K562 (cell line): Measurements from ENCODE around the gene USP28. TPM values are rescaled to one million over a fixed set of nuclear protein-coding genes. Genes with fewer than 3 reads are reported as not detected.
A peak's percentile ranks its signal among the peaks of the same experiment; 100 is the strongest.

Experiments
- CHD4 ChIP-seq: fragments of 200-600 bp; sonication (generic); IDR thresholded peaks from 3 replicates; pipeline ENCODE4 v1.6.1; 2012; ENCODE audit warnings: low read depth, mild to moderate bottlenecking, mixed read lengths, low read length, inconsistent platforms; ENCODE audit not compliant: insufficient read depth, insufficient replicate concordance, poor library complexity, severe bottlenecking
- JUND ChIP-seq, 2 experiments: IDR thresholded peaks; 2 replicates in 1 of 2; 3 replicates in 1 of 2; pipeline ENCODE4 v1.6.1; 2011; ENCODE audit warnings: borderline replicate concordance in 2 of 2, low read depth in 2 of 2, low read length in 2 of 2, improper control_type of control experiment in 1 of 2, missing biosample characterization in 1 of 2, missing genetic modification characterization in 1 of 2, missing genetic modification reagents in 1 of 2
- KHSRP ChIP-seq: fragments of 450-650 bp; IDR thresholded peaks from 2 replicates; pipeline ENCODE4 v1.6.1; 2017
- SLC30A9 ChIP-seq: fragments of 250-450 bp; sonication (Bioruptor Pico); IDR thresholded peaks from 2 replicates; pipeline ENCODE4 v1.8.0; 2022; ENCODE audit warnings: mild to moderate bottlenecking, moderate library complexity
- SRSF7 ChIP-seq: fragments of 200-400 bp; formaldehyde crosslinking; optimal IDR thresholded peaks from 2 replicates; pipeline ENCODE3; 2017; ENCODE audit warnings: mild to moderate bottlenecking, low read depth, low read length
- TARDBP ChIP-seq: fragments of 450-650 bp; IDR thresholded peaks from 2 replicates; pipeline ENCODE4 v1.6.1; 2016
- TSC22D4 ChIP-seq: fragments of 450-650 bp; IDR thresholded peaks from 2 replicates; pipeline ENCODE4 v1.6.1; 2016; ENCODE audit warnings: missing genetic modification characterization, missing biosample characterization, control low read depth
- ZKSCAN1 ChIP-seq: fragments of 150-350 bp; IDR thresholded peaks from 2 replicates; pipeline ENCODE4 v1.6.1; 2016; ENCODE audit warnings: low read depth, low read length
- polyA plus RNA-seq, 8 experiments: library from polyadenylated mRNA; depleted of rRNA in 4 of 8; stranded (reverse) in 5 of 8; unstranded in 3 of 8; fragments of >200 nt; fragmentation: Nextera tagmentation in 2 of 8; fragmentation: Illumina TruSeq in 1 of 8; extraction: Ambion mirVana in 2 of 8; extraction: Trizol in 1 of 8; gene quantifications; 2 replicates each; pipeline versions ENCODE4 v1.2.1 to v1.2.3, GENCODE V29; 2011 to 2014; ENCODE audit warnings: inconsistent platforms in 1 of 8, missing spikeins in 1 of 8
- small RNA-seq: library from RNA; depleted of rRNA; stranded (forward); fragments of <200 nt; gene quantifications from one replicate; pipeline ENCODE3, GENCODE V24; 2014
- total RNA-seq, 7 experiments: library from RNA; depleted of rRNA in 6 of 7; stranded (reverse); fragments of >200 nt in 6 of 7; fragmentation: Illumina TruSeq in 2 of 7; extraction: Trizol in 2 of 7; gene quantifications; 2 replicates each; pipeline versions ENCODE4 v1.2.1 to v1.2.3, GENCODE V29; 2011 to 2021; ENCODE audit warnings: low replicate concordance in 1 of 7

Gene USP28
- total and polyA plus RNA-seq, 9 of the 15 experiments (the other 6 are each of a cell fraction or from before 2014, with no cell fraction given) = 3.7 to 42.7 (median 20.3) TPM

DNA sequence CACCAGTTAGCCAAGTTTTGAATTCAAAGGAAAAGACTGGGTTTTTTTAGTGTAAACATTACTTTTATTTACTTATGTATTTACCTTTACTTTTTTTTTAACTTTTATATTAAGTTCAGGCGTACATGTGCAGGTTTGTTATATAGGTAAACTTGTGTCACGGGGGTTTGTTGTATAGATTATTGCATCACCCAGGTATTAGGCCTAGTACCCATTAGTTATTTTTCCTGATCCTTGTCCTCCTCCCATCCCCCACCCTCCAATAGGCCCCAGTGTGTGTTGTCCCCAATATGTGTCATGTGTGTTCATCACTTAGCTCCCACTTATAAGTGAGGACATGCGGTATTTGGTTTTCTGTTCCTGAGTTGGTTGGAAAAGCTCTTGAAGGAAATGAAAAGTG is 122.4 kb downstream of the USP28 start (continued):
- TF ChIP-seq SRSF7 (no peak), TARDBP (no peak), KHSRP (no peak), TSC22D4 (tag) (no peak), ZKSCAN1 (0 out of 2 replicates have a peak, but pooled peaks have one; percentile 44), JUND (IDR thresholded peaks at IDR 0.05; ENCODE audit: borderline replicate concordance, low read depth, low read length) (no peak), JUND (tag; IDR thresholded peaks at IDR 0.05; ENCODE audit: borderline replicate concordance, low read depth, low read length) (no peak), CHD4 (no peak), SLC30A9 (CRISPR knock-in tag) (no peak)
- TF ChIP-seq, all 486 proteins: peak for 3

Small RNA genes within 50 kb of the gene (small RNA-seq; reads per million reads assigned to genes)
- gene LRRC37A13P = not detected
- gene RNU6-1107P = not detected
- gene RPS29P19 = not detected

Other genes starting within 250 kb of the USP28 start
- 0.57 TPM in 1 of 2 replicates, not detected in the other for gene TMPRSS5, start 169.3 kb downstream of the USP28 start, total RNA-seq (2014; rRNA removed)
- gene TMPRSS5, start 169.3 kb downstream of the USP28 start, total RNA-seq (2014; rRNA removed; fragmentation: Illumina TruSeq; extraction: Trizol) = 0.18 TPM in 1 of 2 replicates, not detected in the other
- gene TMPRSS5, start 169.3 kb downstream of the USP28 start, total RNA-seq (2015; rRNA removed; fragmentation: Illumina TruSeq; extraction: Trizol) = 0.15 and 0.18 TPM in 2 replicates
- 0.34 and 0.49 TPM in 2 replicates for gene TMPRSS5, start 169.3 kb downstream of the USP28 start, total RNA-seq (2021)
- 0.17 and 0.24 TPM in 2 replicates for gene TMPRSS5, start 169.3 kb downstream of the USP28 start, polyA plus RNA-seq (2011; rRNA removed)
- gene TMPRSS5, start 169.3 kb downstream of the USP28 start, polyA plus RNA-seq (2014; fragmentation: Illumina TruSeq; extraction: Trizol) = 0.07 and 0.08 TPM in 2 replicates
- under 1 TPM; 0.08 to 0.10 TPM for gene TMPRSS5, start 169.3 kb downstream of the USP28 start, polyA plus RNA-seq (2014; fragmentation: Nextera tagmentation; extraction: Ambion mirVana)
- gene TMPRSS5, start 169.3 kb downstream of the USP28 start, polyA plus RNA-seq (2014; rRNA removed) = 0.27 and 0.61 TPM in 2 replicates
- 23.7 and 24.9 TPM in 2 replicates for gene ZW10, start 101.9 kb downstream of the USP28 start, total RNA-seq (2014; rRNA removed)
- gene ZW10, start 101.9 kb downstream of the USP28 start, total RNA-seq (2014; rRNA removed; fragmentation: Illumina TruSeq; extraction: Trizol) = 34.3 and 39.3 TPM in 2 replicates
- 34.6 and 37.7 TPM in 2 replicates for gene ZW10, start 101.9 kb downstream of the USP28 start, total RNA-seq (2015; rRNA removed; fragmentation: Illumina TruSeq; extraction: Trizol)
- 21.1 and 25.0 TPM in 2 replicates for gene ZW10, start 101.9 kb downstream of the USP28 start, total RNA-seq (2021)
- gene ZW10, start 101.9 kb downstream of the USP28 start, polyA plus RNA-seq (2011; rRNA removed) = 19.0 and 26.9 TPM in 2 replicates
- 27.7 and 30.8 TPM in 2 replicates for gene ZW10, start 101.9 kb downstream of the USP28 start, polyA plus RNA-seq (2014; fragmentation: Illumina TruSeq; extraction: Trizol)
- 10 to 100 TPM in 1 of 2 experiments, 1 to 10 TPM in 1; 9.4 to 17.3 TPM for gene ZW10, start 101.9 kb downstream of the USP28 start, polyA plus RNA-seq (2014; fragmentation: Nextera tagmentation; extraction: Ambion mirVana)
- gene ZW10, start 101.9 kb downstream of the USP28 start, polyA plus RNA-seq (2014; rRNA removed) = 19.6 and 21.8 TPM in 2 replicates
- not detected in 2 replicates for gene CLDN25, start 95.8 kb downstream of the USP28 start, total RNA-seq (2014; rRNA removed)
- gene CLDN25, start 95.8 kb downstream of the USP28 start, total RNA-seq (2014; rRNA removed; fragmentation: Illumina TruSeq; extraction: Trizol) = not detected in 2 replicates
- gene CLDN25, start 95.8 kb downstream of the USP28 start, total RNA-seq (2015; rRNA removed; fragmentation: Illumina TruSeq; extraction: Trizol) = not detected in 2 replicates
- not detected in 2 replicates for gene CLDN25, start 95.8 kb downstream of the USP28 start, total RNA-seq (2021)
- not detected in 2 replicates for gene CLDN25, start 95.8 kb downstream of the USP28 start, polyA plus RNA-seq (2011; rRNA removed)
- gene CLDN25, start 95.8 kb downstream of the USP28 start, polyA plus RNA-seq (2014; fragmentation: Illumina TruSeq; extraction: Trizol) = not detected in 2 replicates
- gene CLDN25, start 95.8 kb downstream of the USP28 start, polyA plus RNA-seq (2014; fragmentation: Nextera tagmentation; extraction: Ambion mirVana) = not detected
- gene CLDN25, start 95.8 kb downstream of the USP28 start, polyA plus RNA-seq (2014; rRNA removed) = not detected in 2 replicates
- not detected in 2 replicates for gene HTR3B, start 29.2 kb upstream of the USP28 start, total RNA-seq (2014; rRNA removed)
- not detected in 2 replicates for gene HTR3B, start 29.2 kb upstream of the USP28 start, total RNA-seq (2014; rRNA removed; fragmentation: Illumina TruSeq; extraction: Trizol)
- gene HTR3B, start 29.2 kb upstream of the USP28 start, total RNA-seq (2015; rRNA removed; fragmentation: Illumina TruSeq; extraction: Trizol) = not detected in 2 replicates
- gene HTR3B, start 29.2 kb upstream of the USP28 start, total RNA-seq (2021) = not detected in 2 replicates
- gene HTR3B, start 29.2 kb upstream of the USP28 start, polyA plus RNA-seq (2011; rRNA removed) = not detected in 2 replicates
- not detected in 2 replicates for gene HTR3B, start 29.2 kb upstream of the USP28 start, polyA plus RNA-seq (2014; fragmentation: Illumina TruSeq; extraction: Trizol)
- gene HTR3B, start 29.2 kb upstream of the USP28 start, polyA plus RNA-seq (2014; fragmentation: Nextera tagmentation; extraction: Ambion mirVana) = not detected
- not detected in 2 replicates for gene HTR3B, start 29.2 kb upstream of the USP28 start, polyA plus RNA-seq (2014; rRNA removed)
- not detected in 2 replicates for gene HTR3A, start 99.5 kb upstream of the USP28 start, total RNA-seq (2014; rRNA removed)
- not detected in 2 replicates for gene HTR3A, start 99.5 kb upstream of the USP28 start, total RNA-seq (2014; rRNA removed; fragmentation: Illumina TruSeq; extraction: Trizol)
- not detected in 2 replicates for gene HTR3A, start 99.5 kb upstream of the USP28 start, total RNA-seq (2015; rRNA removed; fragmentation: Illumina TruSeq; extraction: Trizol)
- gene HTR3A, start 99.5 kb upstream of the USP28 start, total RNA-seq (2021) = not detected in 2 replicates
- not detected in 2 replicates for gene HTR3A, start 99.5 kb upstream of the USP28 start, polyA plus RNA-seq (2011; rRNA removed)
- not detected in 2 replicates for gene HTR3A, start 99.5 kb upstream of the USP28 start, polyA plus RNA-seq (2014; fragmentation: Illumina TruSeq; extraction: Trizol)
- gene HTR3A, start 99.5 kb upstream of the USP28 start, polyA plus RNA-seq (2014; fragmentation: Nextera tagmentation; extraction: Ambion mirVana) = not detected
- not detected in 2 replicates for gene HTR3A, start 99.5 kb upstream of the USP28 start, polyA plus RNA-seq (2014; rRNA removed)
- gene ZBTB16, start 184.1 kb upstream of the USP28 start, total RNA-seq (2014; rRNA removed) = not detected in 2 replicates
- gene ZBTB16, start 184.1 kb upstream of the USP28 start, total RNA-seq (2014; rRNA removed; fragmentation: Illumina TruSeq; extraction: Trizol) = not detected in 2 replicates
- 0.34 TPM in 1 of 2 replicates, not detected in the other for gene ZBTB16, start 184.1 kb upstream of the USP28 start, total RNA-seq (2015; rRNA removed; fragmentation: Illumina TruSeq; extraction: Trizol)
- 0.18 and 0.40 TPM in 2 replicates for gene ZBTB16, start 184.1 kb upstream of the USP28 start, total RNA-seq (2021)
- gene ZBTB16, start 184.1 kb upstream of the USP28 start, polyA plus RNA-seq (2011; rRNA removed) = 0.15 and 0.49 TPM in 2 replicates
- not detected in 2 replicates for gene ZBTB16, start 184.1 kb upstream of the USP28 start, polyA plus RNA-seq (2014; fragmentation: Illumina TruSeq; extraction: Trizol)
- gene ZBTB16, start 184.1 kb upstream of the USP28 start, polyA plus RNA-seq (2014; fragmentation: Nextera tagmentation; extraction: Ambion mirVana) = under 1 TPM; 0.06 to 0.24 TPM
- gene ZBTB16, start 184.1 kb upstream of the USP28 start, polyA plus RNA-seq (2014; rRNA removed) = 0.29 TPM in 1 of 2 replicates, not detected in the other